ENCODE results near the gene JTB. TPM values are rescaled to one million over a fixed set of nuclear protein-coding genes. Genes with fewer than 3 reads are reported as not detected.

The JTB gene
- total RNA-seq, 1 experiment from 2014 or later, result 123 TPM

- intact Hi-C loops (cut with micrococcal nuclease), result no loop called here
- no TSS peak for BruUV-seq (replicated peaks)
- no peak for DNase-seq (ENCODE audit: low read depth, low spot score)
- TF ChIP-seq ELF1 (IDR thresholded peaks at IDR 0.05; ENCODE audit: borderline replicate concordance, low read depth) (no peak), SP1 (IDR thresholded peaks at IDR 0.05; ENCODE audit: low read depth) (no peak), CBX3 (IDR thresholded peaks at IDR 0.05; ENCODE audit: low read depth) (no peak), MAX (IDR thresholded peaks at IDR 0.05) (no peak), POLR2AphosphoS5 (IDR thresholded peaks at IDR 0.05; ENCODE audit: low read depth, low read length) (no peak), YY1 (IDR thresholded peaks at IDR 0.05; ENCODE audit: extremely low read depth, insufficient replicate concordance, low read depth, low read length) (no peak), CEBPB (IDR thresholded peaks at IDR 0.05; ENCODE audit: low read depth) (no peak), JUND (IDR thresholded peaks at IDR 0.05) (no peak), RAD21 (IDR thresholded peaks at IDR 0.05; ENCODE audit: low read depth) (no peak), POLR2A (IDR thresholded peaks at IDR 0.05; ENCODE audit: borderline replicate concordance, extremely low read depth, insufficient read depth, insufficient read length) (no peak), ZFX (IDR thresholded peaks at IDR 0.05) (no peak), ZNF274 (IDR thresholded peaks at IDR 0.05; ENCODE audit: low read depth, low read length) (no peak), TCF7L2 (IDR thresholded peaks at IDR 0.05; ENCODE audit: borderline replicate concordance, extremely low read depth, insufficient read depth, insufficient read length) (no peak), SRF (IDR thresholded peaks at IDR 0.05; ENCODE audit: low read depth) (no peak), REST (IDR thresholded peaks at IDR 0.05; ENCODE audit: low read depth) (no peak), CTCF (IDR thresholded peaks at IDR 0.05 in 2 of 3, conservative IDR thresholded peaks at IDR 0.05 in 1 of 3; ENCODE audit: borderline replicate concordance in 1 of 3, insufficient read depth in 1 of 3, low read depth in 2 of 3, low read length in 2 of 3) (no peak), EZH2phosphoT487 (IDR thresholded peaks at IDR 0.05; ENCODE audit: borderline replicate concordance) (no peak), FOSL1 (IDR thresholded peaks at IDR 0.05; ENCODE audit: low read depth) (no peak)
- H3K9me2 ChIP-seq (ENCODE audit: insufficient read depth), result no peaks in the 10 kb centered on the region
- no peak overlapping the region for H3K4me3 ChIP-seq (replicated peaks in 1 of 2; ENCODE audit: low read depth in 1 of 2, low read length in 2 of 2)
- H3K36me3 ChIP-seq (ENCODE audit: control insufficient read depth in 1 of 2, insufficient read depth in 2 of 2, low read length in 2 of 2), result peaks cover 19 to 22% of the 10 kb centered on the region in 2 experiments; a peak in 3 of 4 replicates
- no peak overlapping the region for H3K4me2 ChIP-seq (ENCODE audit: low read length)
- no peak overlapping the region for H3K27ac ChIP-seq (ENCODE audit: low read depth, low read length)
- peaks cover 4 to 19% of the 10 kb centered on the region in 2 experiments; a peak in 2 of 4 replicates for H3K4me1 ChIP-seq (ENCODE audit: control insufficient read depth in 1 of 2, insufficient read depth in 2 of 2, low read length in 2 of 2)
- no peaks in the 10 kb centered on the region for H4K20me1 ChIP-seq (ENCODE audit: insufficient read depth)
- H2AFZ ChIP-seq (ENCODE audit: low read depth, low read length, poor library complexity, severe bottlenecking), result no peak overlapping the region
- CTCF ChIA-PET, result no interaction called here
- RAD21 ChIA-PET (ENCODE audit: low non-redundant PET in 1 of 2, low total read pairs in 2 of 2, uncharacterized antibody in 2 of 2, unreplicated experiment in 2 of 2), result no interaction called here
- peaks cover 49% of the 10 kb centered on the region for H3K79me2 ChIP-seq (ENCODE audit: insufficient read depth, low read length)
- H3K27me3 ChIP-seq (ENCODE audit: insufficient read depth, low read length), result no peaks in the 10 kb centered on the region
- POLR2A ChIA-PET, result no interaction called here
- H3K9me3 ChIP-seq (ENCODE audit: control insufficient read depth in 1 of 2, insufficient read depth in 1 of 2, low read depth in 1 of 2, low read length in 2 of 2), result no peaks in the 10 kb centered on the region
- ATAC-seq, result no peak
- H3K9ac ChIP-seq (ENCODE audit: low read length), result no peak overlapping the region
Observed at GRCh38 chr1:153954826-153955225, 22.6 kb downstream of the JTB start.

Measured in HCT116 (cell line).